ENCODE results near the gene OBSCN.

Gene OBSCN

GRCh38 chr1:228350831-228351781 lies 143.3 kb downstream of the OBSCN start:
- DNase-seq (ENCODE audit: low read depth in 2 of 3, low spot score in 1 of 3), result no peak

- DNase-seq (ENCODE audit: low read depth in 2 of 3, low spot score in 1 of 3), result no peak
These were observed 144.0 kb downstream of the OBSCN start for GRCh38 chr1:228351850-228352249.

GRCh38 chr1:228352677-228353481 lies 145.0 kb downstream of the OBSCN start:
- no peak for DNase-seq (ENCODE audit: low read depth in 2 of 3, low spot score in 1 of 3)

- DNase-seq (ENCODE audit: low read depth in 2 of 3, low spot score in 1 of 3), result no peak
These were observed 145.9 kb downstream of the OBSCN start for GRCh38 chr1:228353601-228354371.

GRCh38 chr1:228354390-228355320 lies 146.8 kb downstream of the OBSCN start:
- no peak for DNase-seq (ENCODE audit: low read depth in 2 of 3, low spot score in 1 of 3)

GRCh38 chr1:228356897-228357680 lies 149.2 kb downstream of the OBSCN start:
- no peak for DNase-seq (ENCODE audit: low read depth in 2 of 3, low spot score in 1 of 3)

- no peak for DNase-seq (ENCODE audit: low read depth in 2 of 3, low spot score in 1 of 3)
These were observed 150.4 kb downstream of the OBSCN start for GRCh38 chr1:228358039-228358763.

- DNase-seq (ENCODE audit: low read depth in 2 of 3, low spot score in 1 of 3), result no peak
These were observed 151.1 kb downstream of the OBSCN start for GRCh38 chr1:228358764-228359612.

GRCh38 chr1:228359613-228360532 lies 152.0 kb downstream of the OBSCN start:
- no peak for DNase-seq (ENCODE audit: low read depth in 2 of 3, low spot score in 1 of 3)

- no peak for DNase-seq (ENCODE audit: low read depth in 2 of 3, low spot score in 1 of 3)
These were observed 152.9 kb downstream of the OBSCN start for GRCh38 chr1:228360533-228361313.

- no peak for DNase-seq (ENCODE audit: low read depth in 2 of 3, low spot score in 1 of 3)
These were observed 153.7 kb downstream of the OBSCN start for GRCh38 chr1:228361314-228362140.

GRCh38 chr1:228362141-228362883 lies 154.5 kb downstream of the OBSCN start:
- no peak for DNase-seq (ENCODE audit: low read depth in 2 of 3, low spot score in 1 of 3)

GRCh38 chr1:228362884-228363450 lies 155.1 kb downstream of the OBSCN start:
- no peak for DNase-seq (ENCODE audit: low read depth in 2 of 3, low spot score in 1 of 3)

- no peak for DNase-seq (ENCODE audit: low read depth in 2 of 3, low spot score in 1 of 3)
These were observed 155.8 kb downstream of the OBSCN start for GRCh38 chr1:228363686-228364067.

Data from stimulated activated CD4-positive, alpha-beta T cell treated with anti-CD3 and anti-CD28 coated beads, Interleukin-12 subunit alpha, Interleukin-12 subunit beta, amount 100 ng/mL, for 48 hours (primary cell).